ENCODE results near the gene SDF4.

SDF4 gene

DNA sequence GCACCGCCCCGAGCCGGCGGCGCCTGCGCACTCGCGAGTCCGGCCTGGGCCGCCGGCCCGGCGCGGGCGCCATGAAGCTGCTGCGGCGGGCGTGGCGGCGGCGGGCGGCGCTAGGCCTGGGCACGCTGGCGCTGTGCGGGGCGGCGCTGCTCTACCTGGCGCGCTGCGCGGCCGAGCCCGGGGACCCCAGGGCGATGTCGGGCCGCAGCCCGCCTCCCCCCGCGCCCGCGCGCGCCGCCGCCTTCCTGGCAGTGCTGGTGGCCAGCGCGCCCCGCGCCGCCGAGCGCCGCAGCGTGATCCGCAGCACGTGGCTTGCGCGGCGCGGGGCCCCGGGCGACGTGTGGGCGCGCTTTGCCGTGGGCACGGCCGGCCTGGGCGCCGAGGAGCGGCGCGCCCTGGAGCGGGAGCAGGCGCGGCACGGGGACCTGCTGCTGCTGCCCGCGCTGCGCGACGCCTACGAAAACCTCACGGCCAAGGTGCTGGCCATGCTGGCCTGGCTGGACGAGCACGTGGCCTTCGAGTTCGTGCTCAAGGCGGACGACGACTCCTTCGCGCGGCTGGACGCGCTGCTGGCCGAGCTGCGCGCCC is 501 bp upstream of the SDF4 start, which contains the start of gene B3GALT6:
Gene B3GALT6, plus strand, starts transcription at position 30 of the 588 bp plus-strand sequence. Its CDS starts 42 bp downstream, at position 72.
- Histone ChIP-seq H3K27ac (ENCODE audit: low read length) (peak within 1 kb of the TSS; percentile 79), H3K4me1 (ENCODE audit: control insufficient read depth in 1 of 2, insufficient read depth in 2 of 2, low read length in 2 of 2) (peaks cover 0 to 32% of the 10 kb centered on the region in 2 donors), H3K9me3 (ENCODE audit: control insufficient read depth in 1 of 2, low read length in 2 of 2) (no peaks in the 10 kb centered on the region), H3K27me3 (ENCODE audit: low read depth, low read length) (no peaks in the 10 kb centered on the region), H3K36me3 (ENCODE audit: control insufficient read depth in 1 of 2, insufficient read depth in 2 of 2, low read length in 2 of 2) (peaks cover 5 to 24% of the 10 kb centered on the region in 2 donors), H3K4me3 (ENCODE audit: low read depth in 1 of 2, low read length in 2 of 2) (peak within 1 kb of the TSS; percentile 82 to 98)

DNA sequence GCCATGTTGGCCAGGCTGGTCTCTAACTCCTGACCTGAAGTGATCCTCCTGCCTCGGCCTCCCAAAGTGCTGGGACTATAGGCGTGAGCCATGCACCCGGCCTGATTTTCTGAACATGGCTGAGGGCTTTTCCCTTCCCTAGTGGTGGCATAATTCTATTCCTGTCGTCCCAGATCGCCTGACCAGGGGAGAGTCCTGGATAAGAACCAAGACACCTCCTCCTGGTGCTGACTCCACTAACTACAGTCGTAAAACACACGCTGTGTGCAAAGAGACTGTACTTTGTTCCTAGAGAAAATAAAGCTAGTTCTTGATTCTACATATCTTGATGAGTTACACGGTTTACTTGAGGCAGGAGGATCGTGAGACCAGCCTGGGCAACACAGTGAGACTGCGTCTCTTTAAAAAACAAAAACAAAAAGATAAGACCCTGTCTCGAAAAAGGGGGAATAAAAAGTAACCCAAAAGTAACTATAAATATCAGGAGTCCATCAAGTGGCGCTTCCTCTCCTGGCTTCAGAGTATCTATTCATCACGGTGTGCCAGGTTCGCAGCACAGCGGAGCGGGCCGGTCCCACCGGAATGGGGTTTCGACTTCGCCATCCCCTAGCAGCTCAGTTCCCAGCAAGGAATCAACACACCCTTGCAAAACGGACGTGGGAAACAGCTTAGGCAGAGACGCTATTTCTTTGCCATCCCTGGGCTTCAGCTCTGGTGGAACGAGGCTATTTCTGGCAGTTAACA is 973 bp downstream of the SDF4 start:
- Histone ChIP-seq H3K9me3 (ENCODE audit: control insufficient read depth in 1 of 2, low read length in 2 of 2) (no peaks in the 10 kb centered on the region), H3K4me3 (ENCODE audit: low read depth in 1 of 2, low read length in 2 of 2) (peak overlapping the region; percentile 82 to 98), H3K4me1 (ENCODE audit: control insufficient read depth in 1 of 2, insufficient read depth in 2 of 2, low read length in 2 of 2) (peaks cover 0 to 32% of the 10 kb centered on the region in 2 donors), H3K27me3 (ENCODE audit: low read depth, low read length) (no peaks in the 10 kb centered on the region), H3K27ac (ENCODE audit: low read length) (peak overlapping the region; percentile 79), H3K36me3 (ENCODE audit: control insufficient read depth in 1 of 2, insufficient read depth in 2 of 2, low read length in 2 of 2) (peaks cover 9 to 37% of the 10 kb centered on the region in 2 donors)

DNA sequence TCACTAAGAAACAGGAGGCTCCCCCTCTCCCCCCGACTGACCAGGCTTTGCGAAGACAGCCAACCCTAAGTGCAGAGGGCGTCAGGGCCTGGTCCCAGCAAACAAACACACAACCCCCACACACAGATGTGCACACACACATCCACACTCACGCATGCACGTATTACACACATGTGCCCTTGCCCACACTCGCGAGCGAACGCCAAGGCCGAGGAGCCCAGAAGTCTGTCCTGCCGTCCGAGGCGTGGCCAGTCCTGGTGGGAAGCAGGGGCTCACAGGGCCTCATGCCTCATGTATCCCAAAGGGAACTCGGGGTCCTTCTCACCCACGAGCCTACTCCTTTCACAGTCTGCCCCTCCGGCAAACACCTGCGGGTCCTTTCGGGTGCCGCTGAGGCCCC is 2.0 kb downstream of the SDF4 start:
- no peak overlapping the region for H3K27ac ChIP-seq (ENCODE audit: low read length)
- H3K27me3 ChIP-seq (ENCODE audit: low read depth, low read length): no peaks in the 10 kb centered on the region
- peaks cover 14 to 39% of the 10 kb centered on the region in 2 donors for H3K36me3 ChIP-seq (ENCODE audit: control insufficient read depth in 1 of 2, insufficient read depth in 2 of 2, low read length in 2 of 2)
- H3K4me1 ChIP-seq (ENCODE audit: control insufficient read depth in 1 of 2, insufficient read depth in 2 of 2, low read length in 2 of 2): peaks cover 0 to 32% of the 10 kb centered on the region in 2 donors
- H3K9me3 ChIP-seq (ENCODE audit: control insufficient read depth in 1 of 2, low read length in 2 of 2): no peaks in the 10 kb centered on the region
- H3K4me3 ChIP-seq (ENCODE audit: low read depth in 1 of 2, low read length in 2 of 2): peak overlapping the region; percentile 1 to 82

- H3K36me3 ChIP-seq (ENCODE audit: control insufficient read depth in 1 of 2, insufficient read depth in 2 of 2, low read length in 2 of 2): peaks cover 15 to 39% of the 10 kb centered on the region in 2 donors
Observed at GRCh38 chr1:1228596-1229321, 3.0 kb downstream of the SDF4 start.

GRCh38 chr1:1228187-1228586 is 3.6 kb downstream of the SDF4 start:
- Histone ChIP-seq H3K27me3 (ENCODE audit: low read depth, low read length) (no peaks in the 10 kb centered on the region), H3K9me3 (ENCODE audit: control insufficient read depth in 1 of 2, low read length in 2 of 2) (no peaks in the 10 kb centered on the region), H3K4me1 (ENCODE audit: control insufficient read depth in 1 of 2, insufficient read depth in 2 of 2, low read length in 2 of 2) (peaks cover 0 to 29% of the 10 kb centered on the region in 2 donors), H3K36me3 (ENCODE audit: control insufficient read depth in 1 of 2, insufficient read depth in 2 of 2, low read length in 2 of 2) (peaks cover 18 to 42% of the 10 kb centered on the region in 2 donors), H3K27ac (ENCODE audit: low read length) (no peak overlapping the region), H3K4me3 (ENCODE audit: low read depth in 1 of 2, low read length in 2 of 2) (no peak overlapping the region)

More at GRCh38 chr1:1228596-1229321, 3.0 kb downstream of the SDF4 start:
- no peaks in the 10 kb centered on the region for H3K27me3 ChIP-seq (ENCODE audit: low read depth, low read length)
- peaks cover 0 to 32% of the 10 kb centered on the region in 2 donors for H3K4me1 ChIP-seq (ENCODE audit: control insufficient read depth in 1 of 2, insufficient read depth in 2 of 2, low read length in 2 of 2)
- no peak overlapping the region for H3K27ac ChIP-seq (ENCODE audit: low read length)
- H3K4me3 ChIP-seq (ENCODE audit: low read depth in 1 of 2, low read length in 2 of 2): no peak overlapping the region
- no peaks in the 10 kb centered on the region for H3K9me3 ChIP-seq (ENCODE audit: control insufficient read depth in 1 of 2, low read length in 2 of 2)

DNA sequence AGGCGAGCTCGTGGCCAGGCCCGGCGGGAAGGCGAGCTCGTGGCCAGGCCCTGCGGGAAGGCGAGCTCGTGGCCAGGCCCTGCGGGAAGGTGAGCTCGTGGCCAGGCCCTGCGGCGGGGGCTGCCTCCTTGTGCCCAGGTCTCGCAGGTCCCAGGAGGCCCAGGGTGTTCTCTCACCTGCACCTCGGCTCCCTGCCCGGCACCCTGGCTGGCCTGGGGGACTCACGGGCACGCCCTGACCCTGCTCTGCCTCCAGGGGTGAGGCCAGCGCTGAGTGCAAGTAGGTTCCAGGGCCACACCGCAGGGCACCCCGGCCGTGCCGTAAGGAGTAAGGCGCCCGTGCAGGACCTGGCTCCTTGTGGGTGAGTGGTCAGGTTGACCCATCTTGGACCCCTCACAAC is 4.4 kb downstream of the SDF4 start:
- H3K27me3 ChIP-seq (ENCODE audit: low read depth, low read length): no peaks in the 10 kb centered on the region
- H3K4me3 ChIP-seq (ENCODE audit: low read depth in 1 of 2, low read length in 2 of 2): no peak overlapping the region
- peaks cover 24 to 50% of the 10 kb centered on the region in 2 donors for H3K36me3 ChIP-seq (ENCODE audit: control insufficient read depth in 1 of 2, insufficient read depth in 2 of 2, low read length in 2 of 2)
- no peak overlapping the region for H3K27ac ChIP-seq (ENCODE audit: low read length)
- peaks cover 0 to 22% of the 10 kb centered on the region in 2 donors for H3K4me1 ChIP-seq (ENCODE audit: control insufficient read depth in 1 of 2, insufficient read depth in 2 of 2, low read length in 2 of 2)
- H3K9me3 ChIP-seq (ENCODE audit: control insufficient read depth in 1 of 2, low read length in 2 of 2): no peaks in the 10 kb centered on the region

GRCh38 chr1:1226566-1227362 is 5.0 kb downstream of the SDF4 start:
- H3K4me1 ChIP-seq (ENCODE audit: control insufficient read depth in 1 of 2, insufficient read depth in 2 of 2, low read length in 2 of 2): peaks cover 0 to 22% of the 10 kb centered on the region in 2 donors
- no peaks in the 10 kb centered on the region for H3K9me3 ChIP-seq (ENCODE audit: control insufficient read depth in 1 of 2, low read length in 2 of 2)
- no peak overlapping the region for H3K27ac ChIP-seq (ENCODE audit: low read length)
- no peak overlapping the region for H3K4me3 ChIP-seq (ENCODE audit: low read depth in 1 of 2, low read length in 2 of 2)
- H3K36me3 ChIP-seq (ENCODE audit: control insufficient read depth in 1 of 2, insufficient read depth in 2 of 2, low read length in 2 of 2): peaks cover 24 to 57% of the 10 kb centered on the region in 2 donors
- H3K27me3 ChIP-seq (ENCODE audit: low read depth, low read length): no peaks in the 10 kb centered on the region

- no peak overlapping the region for H3K27ac ChIP-seq (ENCODE audit: low read length)
- peaks cover 27 to 65% of the 10 kb centered on the region in 2 donors for H3K36me3 ChIP-seq (ENCODE audit: control insufficient read depth in 1 of 2, insufficient read depth in 2 of 2, low read length in 2 of 2)
- no peak overlapping the region for H3K4me3 ChIP-seq (ENCODE audit: low read depth in 1 of 2, low read length in 2 of 2)
- H3K9me3 ChIP-seq (ENCODE audit: control insufficient read depth in 1 of 2, low read length in 2 of 2): no peaks in the 10 kb centered on the region
- peaks cover 0 to 20% of the 10 kb centered on the region in 2 donors for H3K4me1 ChIP-seq (ENCODE audit: control insufficient read depth in 1 of 2, insufficient read depth in 2 of 2, low read length in 2 of 2)
- no peaks in the 10 kb centered on the region for H3K27me3 ChIP-seq (ENCODE audit: low read depth, low read length)
Observed at GRCh38 chr1:1225913-1226312, 5.9 kb downstream of the SDF4 start.

DNA sequence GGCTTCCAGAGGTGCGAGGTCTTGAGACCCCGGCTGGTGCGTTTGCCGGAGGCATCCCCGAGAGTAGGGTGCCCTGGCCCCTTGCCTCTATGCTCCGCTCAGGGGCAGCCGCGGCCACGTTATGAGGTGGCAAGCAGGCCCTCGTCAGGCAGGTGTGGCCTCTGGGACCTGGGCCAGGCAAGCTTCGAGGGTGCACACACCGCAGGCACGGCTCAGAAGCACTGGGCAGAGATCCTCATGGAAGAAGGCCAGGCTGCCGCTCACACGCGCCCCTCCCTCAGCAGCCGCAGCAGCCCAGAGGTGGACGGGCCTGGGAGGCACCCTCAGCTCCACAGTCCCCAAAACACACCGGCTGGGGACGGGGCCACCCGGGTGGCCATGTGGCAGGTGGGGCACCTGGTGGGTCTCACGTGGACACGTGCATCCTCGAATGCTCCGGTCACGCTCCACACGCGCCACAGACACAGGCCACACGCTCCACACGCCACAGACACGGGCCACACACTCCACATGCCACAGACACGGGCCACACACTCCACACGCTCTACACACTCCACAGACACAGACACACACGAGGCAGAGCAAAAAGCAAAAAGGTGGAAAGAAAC is 6.5 kb downstream of the SDF4 start:
- H3K36me3 ChIP-seq (ENCODE audit: control insufficient read depth in 1 of 2, insufficient read depth in 2 of 2, low read length in 2 of 2): peaks cover 33 to 71% of the 10 kb centered on the region in 2 donors
- no peaks in the 10 kb centered on the region for H3K27me3 ChIP-seq (ENCODE audit: low read depth, low read length)
- H3K4me3 ChIP-seq (ENCODE audit: low read depth in 1 of 2, low read length in 2 of 2): no peak overlapping the region
- peaks cover 0 to 15% of the 10 kb centered on the region in 2 donors for H3K4me1 ChIP-seq (ENCODE audit: control insufficient read depth in 1 of 2, insufficient read depth in 2 of 2, low read length in 2 of 2)
- no peak overlapping the region for H3K27ac ChIP-seq (ENCODE audit: low read length)
- no peaks in the 10 kb centered on the region for H3K9me3 ChIP-seq (ENCODE audit: control insufficient read depth in 1 of 2, low read length in 2 of 2)

GRCh38 chr1:1223891-1224290 is 7.9 kb downstream of the SDF4 start:
- H3K27ac ChIP-seq (ENCODE audit: low read length): no peak overlapping the region
- H3K9me3 ChIP-seq (ENCODE audit: control insufficient read depth in 1 of 2, low read length in 2 of 2): no peaks in the 10 kb centered on the region
- H3K4me1 ChIP-seq (ENCODE audit: control insufficient read depth in 1 of 2, insufficient read depth in 2 of 2, low read length in 2 of 2): peaks cover 0 to under 1% of the 10 kb centered on the region in 2 donors
- H3K27me3 ChIP-seq (ENCODE audit: low read depth, low read length): no peaks in the 10 kb centered on the region
- no peak overlapping the region for H3K4me3 ChIP-seq (ENCODE audit: low read depth in 1 of 2, low read length in 2 of 2)
- H3K36me3 ChIP-seq (ENCODE audit: control insufficient read depth in 1 of 2, insufficient read depth in 2 of 2, low read length in 2 of 2): peaks cover 34 to 82% of the 10 kb centered on the region in 2 donors
